Left lobe of liver (tissue), 2 donors: Measurements from ENCODE around the gene CDH19. TPM values are rescaled to one million over a fixed set of nuclear protein-coding genes. Genes with fewer than 3 reads are reported as not detected.
"Not testable (repeated sequence)": the region's sequence is repeated elsewhere in the genome, so short reads cannot be mapped to it uniquely, and the experiment has no call there.

ENCODE experiments used
- ATAC-seq: fragments of 200-7000 bp; cut with Tn5 transposase; one replicate; pipeline ENCODE4 v1.9.1; 2020; ENCODE audit warnings: mild to moderate bottlenecking, moderate library complexity
- DNase-seq: peaks from one replicate; pipeline ENCODE4 v3.0.0-alpha.2; 2020; ENCODE audit warnings: low spot score
- total RNA-seq: library from RNA; stranded (reverse); gene quantifications from one replicate; pipeline ENCODE4 v1.2.1, GENCODE V29; 2021
- donor health status: DM: no; HTN: no; CAD: no; lungs with moderate emphysema.
- donor health status: DM: no; HTN: yes; CAD: no.

The CDH19 gene
- total RNA-seq, 1 donor from 2014 or later: 2.3 TPM

- ATAC-seq (no peak), DNase-seq (no peak)
These were observed 130.0 kb downstream of the CDH19 start for GRCh38 chr18:66473882-66474281.

DNA sequence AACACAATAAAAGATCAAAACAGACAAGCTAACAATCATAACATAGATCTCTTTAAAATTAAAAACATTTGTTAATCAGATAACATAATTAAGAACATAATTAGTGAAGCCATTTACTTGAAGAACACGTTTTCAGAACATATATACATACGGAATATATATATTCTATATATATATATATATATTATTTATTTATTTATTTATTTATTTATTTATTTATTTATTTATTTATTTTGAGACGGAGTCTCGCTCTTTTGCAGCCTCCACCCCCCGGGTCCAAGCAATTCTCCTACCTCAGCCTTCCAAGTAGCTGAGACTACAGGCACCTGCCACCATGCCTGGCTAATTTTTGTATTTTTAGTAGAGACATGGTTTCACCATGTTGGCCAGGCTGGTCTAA lies 137.7 kb downstream of the CDH19 start:
- ATAC-seq, DNase-seq: not testable (repeated sequence)

DNA sequence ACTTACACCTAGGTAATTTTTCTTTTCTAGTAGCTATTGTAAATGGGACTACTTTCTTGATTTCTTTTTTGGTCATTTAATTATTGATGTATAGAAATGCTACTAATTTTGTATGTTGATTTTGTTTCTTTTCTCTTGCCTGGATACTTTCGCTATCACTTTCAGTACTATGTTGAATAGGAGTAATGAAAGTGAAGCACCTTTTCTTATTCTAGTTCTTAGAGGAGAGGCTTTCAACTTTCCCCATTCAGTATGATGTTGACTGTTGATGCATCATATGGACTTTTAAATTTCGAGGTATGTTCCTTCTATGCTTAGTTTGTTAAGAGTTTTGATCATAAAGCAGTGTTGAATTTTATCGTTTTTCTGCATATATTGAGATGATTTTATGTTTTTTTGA lies 142.5 kb downstream of the CDH19 start:
- DNase-seq (no peak), ATAC-seq (no peak)

GRCh38 chr18:66457245-66457644 lies 146.6 kb downstream of the CDH19 start:
- no peak for ATAC-seq
- DNase-seq: no peak
